AG04449 (cell line): ENCODE results near the gene GRPEL1.

Experiments
- CTCF ChIA-PET: fragments of 350-600 bp; formaldehyde crosslinking; extraction: SDS; loops from one replicate; lab custom pipeline; 2021; ENCODE audit warnings: antibody characterized with exemption; lab: Yijun Ruan, JAX
- POLR2A ChIA-PET: fragments of 400-600, 350-600 bp; formaldehyde crosslinking; extraction: SDS; loops from one replicate; lab custom pipeline; 2020; ENCODE audit warnings: antibody characterized with exemption, inconsistent platforms; lab: Yijun Ruan, JAX
- DNase-seq: peaks from one replicate; pipeline ENCODE4 v3.0.0-alpha.2; 2010; ENCODE audit warnings: low read depth, low spot score
- H3K4me3 ChIP-seq: 2 replicates; pipeline ENCODE4 v1.5.1; 2011; ENCODE audit warnings: low read depth, mild to moderate bottlenecking, control low read depth, low read length
- TF ChIP-seq, protein P1 (sequence below): IDR thresholded peaks from one replicate; pipeline ENCODE4 v1.5.1; 2011; ENCODE audit warnings: mild to moderate bottlenecking, moderate library complexity, low read length, control low read depth, inconsistent platforms; ENCODE audit not compliant: insufficient read depth; ENCODE audit errors: missing control alignments

GRPEL1 gene

DNA sequence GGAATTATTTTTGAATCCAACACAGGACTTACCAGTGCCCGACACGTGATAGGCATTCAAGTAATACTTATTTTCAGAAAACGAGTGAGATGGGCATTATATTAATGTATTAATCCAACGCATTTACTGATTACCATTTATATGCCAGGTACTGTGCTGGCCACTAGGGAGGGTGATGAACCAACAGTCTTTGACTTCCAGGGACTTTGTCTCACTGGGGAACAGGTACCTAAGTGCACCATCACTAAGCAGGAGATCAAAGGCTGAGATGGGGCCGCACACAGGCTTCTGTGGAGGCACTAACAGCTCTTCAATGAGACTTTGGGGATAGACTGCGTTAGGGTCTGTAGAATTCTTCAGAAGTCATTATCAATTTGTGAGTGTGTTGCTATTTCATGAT lies 30.4 kb downstream of the GRPEL1 start:
- no peak for DNase-seq
- CTCF ChIA-PET: interaction anchor here (0.9 to 1.6 kb wide), 2 partner anchors 16 to 63 kb away, joined by 3 read pairs; no protein-coding TSS in a partner anchor
- H3K4me3 ChIP-seq: no peak overlapping the region
- TF ChIP-seq, protein P1, sequence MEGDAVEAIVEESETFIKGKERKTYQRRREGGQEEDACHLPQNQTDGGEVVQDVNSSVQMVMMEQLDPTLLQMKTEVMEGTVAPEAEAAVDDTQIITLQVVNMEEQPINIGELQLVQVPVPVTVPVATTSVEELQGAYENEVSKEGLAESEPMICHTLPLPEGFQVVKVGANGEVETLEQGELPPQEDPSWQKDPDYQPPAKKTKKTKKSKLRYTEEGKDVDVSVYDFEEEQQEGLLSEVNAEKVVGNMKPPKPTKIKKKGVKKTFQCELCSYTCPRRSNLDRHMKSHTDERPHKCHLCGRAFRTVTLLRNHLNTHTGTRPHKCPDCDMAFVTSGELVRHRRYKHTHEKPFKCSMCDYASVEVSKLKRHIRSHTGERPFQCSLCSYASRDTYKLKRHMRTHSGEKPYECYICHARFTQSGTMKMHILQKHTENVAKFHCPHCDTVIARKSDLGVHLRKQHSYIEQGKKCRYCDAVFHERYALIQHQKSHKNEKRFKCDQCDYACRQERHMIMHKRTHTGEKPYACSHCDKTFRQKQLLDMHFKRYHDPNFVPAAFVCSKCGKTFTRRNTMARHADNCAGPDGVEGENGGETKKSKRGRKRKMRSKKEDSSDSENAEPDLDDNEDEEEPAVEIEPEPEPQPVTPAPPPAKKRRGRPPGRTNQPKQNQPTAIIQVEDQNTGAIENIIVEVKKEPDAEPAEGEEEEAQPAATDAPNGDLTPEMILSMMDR: no peak
- POLR2A ChIA-PET: no interaction called here

DNA sequence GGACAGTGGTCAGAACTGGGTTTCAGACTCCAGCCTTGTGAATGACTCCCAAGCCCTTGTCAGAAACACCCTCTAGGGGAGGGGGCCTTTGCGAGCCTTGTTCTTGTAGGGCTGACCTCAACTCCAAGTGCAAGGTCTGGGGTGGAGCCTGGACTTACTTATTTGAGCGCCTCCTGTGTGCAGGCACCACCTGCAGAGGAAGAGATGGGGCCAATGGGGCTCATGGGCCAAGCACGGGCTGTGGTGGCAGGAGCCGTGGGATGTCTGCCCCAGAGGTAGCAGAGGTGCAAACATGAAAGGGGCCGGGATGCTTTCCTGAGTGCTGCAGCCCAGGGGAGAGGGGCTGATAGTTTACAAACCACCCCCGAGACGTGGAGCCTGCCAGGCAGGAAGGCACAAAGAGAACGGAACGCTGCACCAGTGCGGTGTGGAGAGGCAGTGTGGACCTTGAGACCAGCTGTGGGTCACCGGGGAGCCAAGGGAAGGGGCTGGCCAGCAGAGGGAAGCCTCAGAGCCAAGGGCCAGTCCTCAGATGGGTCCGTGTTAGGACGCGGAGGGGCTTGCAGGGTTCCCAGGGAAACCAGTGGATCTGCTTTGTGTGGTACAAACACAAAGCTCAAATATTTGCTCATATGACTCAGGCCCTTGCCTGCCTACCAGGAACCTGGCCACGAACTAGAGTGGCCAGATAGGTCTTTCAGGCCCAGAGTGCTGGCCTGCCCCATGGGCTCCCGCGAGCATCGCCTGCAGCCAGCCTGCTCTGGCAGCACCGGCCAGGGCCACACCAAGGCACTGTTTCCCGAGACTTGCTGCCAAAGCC lies 33.4 kb downstream of the GRPEL1 start:
- CTCF ChIA-PET: interaction anchor here (0.8 to 2.0 kb wide), 9 partner anchors 8 to 126 kb away, joined by 3 to 14 read pairs (median 4); partner anchors contain the start of genes GRPEL1 and TADA2B
- no peak overlapping the region for H3K4me3 ChIP-seq
- DNase-seq: no peak
- POLR2A ChIA-PET: no interaction called here
- TF ChIP-seq, protein P1: no peak

DNA sequence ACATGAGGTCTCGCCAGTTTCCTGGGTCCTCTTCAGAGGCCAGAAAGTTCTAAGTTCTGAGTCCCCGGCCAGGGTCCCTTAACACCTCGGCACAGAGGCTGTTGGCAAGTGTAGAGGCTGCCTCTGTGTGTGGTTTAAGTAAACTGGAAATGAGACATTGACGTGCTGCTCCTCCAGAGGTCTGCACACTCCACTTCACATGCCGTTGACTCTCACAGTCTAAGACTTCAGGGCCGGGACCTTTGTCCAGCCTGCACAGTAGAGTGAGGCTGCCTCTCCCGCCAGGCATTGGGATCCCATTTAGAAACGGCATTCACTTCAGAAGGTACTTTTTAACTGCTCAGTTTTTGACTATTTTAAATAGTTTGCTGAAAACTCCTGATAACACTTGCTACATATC lies 35.3 kb downstream of the GRPEL1 start:
- TF ChIP-seq, protein P1: no peak
- ChIA-PET POLR2A (no interaction called here), CTCF (no interaction called here)
- no peak overlapping the region for H3K4me3 ChIP-seq
- DNase-seq: no peak

DNA sequence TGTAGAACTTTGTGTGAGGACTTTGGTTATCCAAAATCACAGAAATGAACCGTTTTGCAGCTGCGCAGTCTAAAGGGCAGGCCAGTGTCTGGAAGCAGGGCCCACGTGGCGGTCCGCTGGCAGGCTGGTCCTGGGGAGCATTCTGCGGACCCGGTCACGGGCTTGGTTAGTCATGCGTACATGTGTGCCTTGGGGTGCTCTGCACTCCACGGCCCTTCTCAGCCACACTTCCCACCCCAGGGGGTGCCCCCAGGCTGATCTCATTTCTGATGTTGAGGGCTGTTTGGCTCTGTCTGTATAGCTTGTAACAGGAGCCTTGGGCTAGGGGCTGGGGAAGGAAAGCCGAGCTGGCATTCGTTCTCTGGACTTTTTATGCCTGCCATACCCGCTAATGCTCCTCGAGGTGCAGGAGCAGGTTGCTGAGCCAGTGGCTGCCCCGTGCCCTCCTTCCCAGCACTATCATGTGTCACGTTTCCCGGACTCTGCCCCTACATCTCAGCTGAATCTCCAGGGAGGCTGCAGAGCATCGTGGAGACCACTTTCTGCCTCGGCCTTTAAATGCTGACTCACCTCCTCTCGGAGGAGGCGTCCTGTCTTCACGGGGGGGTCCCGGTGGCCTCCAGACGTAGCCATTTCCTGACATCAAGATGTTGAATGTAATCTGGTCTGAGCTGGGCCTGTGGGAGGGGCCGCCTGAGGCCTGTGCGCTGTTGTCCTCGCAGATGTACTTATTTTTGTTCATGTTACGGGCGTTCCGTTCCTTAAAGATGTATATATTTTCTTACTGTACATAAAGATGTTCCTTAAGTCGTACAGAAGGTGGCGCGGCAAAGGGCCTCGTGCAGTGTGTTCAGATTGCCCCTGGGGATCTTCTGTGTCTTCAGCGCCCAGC lies 36.1 kb downstream of the GRPEL1 start:
- DNase-seq: no peak
- ChIA-PET POLR2A (no interaction called here), CTCF (interaction anchor here (3.6 kb wide), 1 partner anchor 11 kb away, joined by 27 read pairs; the partner anchor contains the start of gene TADA2B)
- no peak overlapping the region for H3K4me3 ChIP-seq
- TF ChIP-seq, protein P1: no peak

DNA sequence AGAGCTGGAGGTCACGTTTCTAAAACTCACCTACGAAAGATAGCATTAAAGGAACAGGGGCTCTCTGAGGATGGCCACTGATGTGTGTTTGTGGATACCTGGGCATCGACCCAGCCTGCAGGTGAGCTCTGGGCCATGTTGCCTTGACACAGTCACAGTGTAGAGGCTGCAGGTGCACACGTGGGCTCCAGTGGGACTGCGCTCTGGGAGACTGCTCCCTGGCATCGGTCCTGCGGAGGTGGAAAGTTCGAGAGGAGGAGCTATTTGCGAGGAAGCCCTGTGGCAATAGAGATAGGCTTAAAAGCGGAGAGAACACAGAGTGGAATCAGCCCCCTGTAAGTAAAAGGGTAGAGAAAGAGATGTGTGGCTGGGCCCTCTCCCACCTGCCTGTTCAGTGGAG lies 37.0 kb downstream of the GRPEL1 start:
- TF ChIP-seq, protein P1: no peak
- ChIA-PET CTCF (interaction anchor here (3.6 kb wide), 1 partner anchor 12 kb away, joined by 27 read pairs; the partner anchor contains the start of gene TADA2B), POLR2A (no interaction called here)
- H3K4me3 ChIP-seq: no peak overlapping the region
- DNase-seq: no peak
